Natural killer cell (primary cell): Measurements from ENCODE around the gene SRC. TPM values are rescaled to one million over a fixed set of nuclear protein-coding genes. Genes with fewer than 3 reads are reported as not detected.
A peak's percentile ranks its signal among the peaks of the same experiment; 100 is the strongest.

Experiments used
- ATAC-seq, 3 donors: fragments of 150-1000 bp in 2 of 3; fragments of 200-7000 bp in 1 of 3; cut with Tn5 transposase; 1 replicate in 1 of 3; 2 replicates in 2 of 3; pipeline ENCODE4 v1.10.0; 2021; ENCODE audit warnings: mild to moderate bottlenecking in 2 of 3, moderate library complexity in 2 of 3
- DNase-seq, 2 donors: peaks; one replicate each; pipeline versions ENCODE4 v3.0.0 to v3.0.0-alpha.2; 2013 to 2021; ENCODE audit warnings: mixed read lengths in 1 of 2
- H3K27ac ChIP-seq: one replicate; pipeline ENCODE4 v1.5.1; 2013; ENCODE audit warnings: mild to moderate bottlenecking, low read length
- H3K27me3 ChIP-seq: one replicate; pipeline ENCODE4 v1.6.1; 2013; ENCODE audit warnings: low read length; ENCODE audit not compliant: control insufficient read depth, insufficient read depth
- H3K36me3 ChIP-seq: one replicate; pipeline ENCODE4 v1.6.1; 2013; ENCODE audit warnings: low read length; ENCODE audit not compliant: control insufficient read depth, insufficient read depth
- H3K4me1 ChIP-seq: one replicate; pipeline ENCODE4 v1.6.1; 2013; ENCODE audit warnings: low read length; ENCODE audit not compliant: control insufficient read depth, insufficient read depth
- H3K4me3 ChIP-seq: one replicate; pipeline ENCODE4 v1.5.1; 2013; ENCODE audit warnings: low read length
- H3K9me3 ChIP-seq: one replicate; pipeline ENCODE4 v1.6.1; 2013; ENCODE audit warnings: low read length; ENCODE audit not compliant: control insufficient read depth, insufficient read depth
- H3K27ac Mint-ChIP-seq, 2 donors: one replicate each; pipeline ENCODE4 v1.8.0; 2022; ENCODE audit warnings: mild to moderate bottlenecking in 2 of 2, mixed read lengths in 2 of 2, moderate library complexity in 1 of 2
- H3K27me3 Mint-ChIP-seq, 2 donors: one replicate each; pipeline ENCODE4 v1.8.0; 2022; ENCODE audit warnings: low read depth in 2 of 2, mixed read lengths in 2 of 2
- H3K36me3 Mint-ChIP-seq: one replicate; pipeline ENCODE4 v1.8.0; 2022; ENCODE audit warnings: mixed read lengths
- H3K4me1 Mint-ChIP-seq, 2 donors: one replicate each; pipeline ENCODE4 v1.8.0; 2022; ENCODE audit warnings: mixed read lengths in 2 of 2
- H3K4me3 Mint-ChIP-seq: one replicate; pipeline ENCODE4 v1.8.0; 2022; ENCODE audit warnings: mild to moderate bottlenecking, moderate library complexity, mixed read lengths
- H3K9me3 Mint-ChIP-seq, 2 donors: one replicate each; pipeline ENCODE4 v1.8.0; 2022; ENCODE audit warnings: mixed read lengths in 2 of 2
- WGBS: methylation state at CpG from one replicate; pipeline ENCODE4 v1.1.7; 2013; ENCODE audit warnings: missing lambda C conversion rate; ENCODE audit not compliant: insufficient coverage; 5-methylcytosine and 5-hydroxymethylcytosine counted together
- intact Hi-C: fragments of 100-400 bp; cut with micrococcal nuclease; formaldehyde crosslinking; loops from one replicate; pipeline ENCODE4 v1.14.2; 2022
- total RNA-seq, 4 donors: library from RNA; stranded (reverse); fragments of 120-200 nt in 1 of 4; gene quantifications; one replicate each; pipeline versions ENCODE4 v1.2.3 to v1.2.4, GENCODE V29; 2013 to 2022
- TF ChIP-seq, protein P1 (sequence below): fragments of 200-600 bp; IDR thresholded peaks from one replicate; pipeline ENCODE4 v1.8.0; 2022; ENCODE audit warnings: antibody characterized with exemption

SRC gene
- total RNA-seq, 3 donors from 2014 or later (not counting 1 experiment from before 2014, with no cell fraction given), result 2.3 to 15.6 (median 10.5) TPM

- no peaks in the 10 kb centered on the region for H3K9me3 Mint-ChIP-seq
- H3K27me3 Mint-ChIP-seq, result no peaks in the 10 kb centered on the region
- H3K36me3 Mint-ChIP-seq, result no peaks in the 10 kb centered on the region
- H3K4me1 Mint-ChIP-seq, result peaks cover 0 to 12% of the 10 kb centered on the region in 2 donors
- WGBS, result 95% methylated on average over 20 of the region's 21 CpGs
- Histone ChIP-seq H3K4me3 (no peak overlapping the region), H3K4me1 (peaks cover 4% of the 10 kb centered on the region), H3K9me3 (no peaks in the 10 kb centered on the region), H3K36me3 (no peaks in the 10 kb centered on the region), H3K27ac (no peak overlapping the region), H3K27me3 (no peaks in the 10 kb centered on the region)
- TF ChIP-seq, protein P1, sequence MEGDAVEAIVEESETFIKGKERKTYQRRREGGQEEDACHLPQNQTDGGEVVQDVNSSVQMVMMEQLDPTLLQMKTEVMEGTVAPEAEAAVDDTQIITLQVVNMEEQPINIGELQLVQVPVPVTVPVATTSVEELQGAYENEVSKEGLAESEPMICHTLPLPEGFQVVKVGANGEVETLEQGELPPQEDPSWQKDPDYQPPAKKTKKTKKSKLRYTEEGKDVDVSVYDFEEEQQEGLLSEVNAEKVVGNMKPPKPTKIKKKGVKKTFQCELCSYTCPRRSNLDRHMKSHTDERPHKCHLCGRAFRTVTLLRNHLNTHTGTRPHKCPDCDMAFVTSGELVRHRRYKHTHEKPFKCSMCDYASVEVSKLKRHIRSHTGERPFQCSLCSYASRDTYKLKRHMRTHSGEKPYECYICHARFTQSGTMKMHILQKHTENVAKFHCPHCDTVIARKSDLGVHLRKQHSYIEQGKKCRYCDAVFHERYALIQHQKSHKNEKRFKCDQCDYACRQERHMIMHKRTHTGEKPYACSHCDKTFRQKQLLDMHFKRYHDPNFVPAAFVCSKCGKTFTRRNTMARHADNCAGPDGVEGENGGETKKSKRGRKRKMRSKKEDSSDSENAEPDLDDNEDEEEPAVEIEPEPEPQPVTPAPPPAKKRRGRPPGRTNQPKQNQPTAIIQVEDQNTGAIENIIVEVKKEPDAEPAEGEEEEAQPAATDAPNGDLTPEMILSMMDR, result no peak
- intact Hi-C loops, result no loop called here
- no peak for DNase-seq
- ATAC-seq, result no peak
- H3K27ac Mint-ChIP-seq, result no peak overlapping the region
- H3K4me3 Mint-ChIP-seq, result no peak overlapping the region
These were observed 18.3 kb downstream of the SRC start for GRCh38 chr20:37364013-37364926.

- TF ChIP-seq, protein P1, result no peak
- no peaks in the 10 kb centered on the region for H3K9me3 ChIP-seq
- DNase-seq (no peak), ATAC-seq (no peak)
- Mint-ChIP-seq H3K4me3 (no peak overlapping the region), H3K27me3 (no peaks in the 10 kb centered on the region), H3K36me3 (no peaks in the 10 kb centered on the region), H3K4me1 (peaks cover 0 to 12% of the 10 kb centered on the region in 2 donors), H3K9me3 (no peaks in the 10 kb centered on the region), H3K27ac (no peak overlapping the region)
- H3K4me1 ChIP-seq, result peaks cover 4% of the 10 kb centered on the region
- no peak overlapping the region for H3K4me3 ChIP-seq
- no peaks in the 10 kb centered on the region for H3K36me3 ChIP-seq
- H3K27me3 ChIP-seq, result no peaks in the 10 kb centered on the region
- no peak overlapping the region for H3K27ac ChIP-seq
- WGBS, result 93% methylated on average over 3 of the region's 3 CpGs
- intact Hi-C loops, result no loop called here
These were observed 19.0 kb downstream of the SRC start for GRCh38 chr20:37364927-37365272.

DNA sequence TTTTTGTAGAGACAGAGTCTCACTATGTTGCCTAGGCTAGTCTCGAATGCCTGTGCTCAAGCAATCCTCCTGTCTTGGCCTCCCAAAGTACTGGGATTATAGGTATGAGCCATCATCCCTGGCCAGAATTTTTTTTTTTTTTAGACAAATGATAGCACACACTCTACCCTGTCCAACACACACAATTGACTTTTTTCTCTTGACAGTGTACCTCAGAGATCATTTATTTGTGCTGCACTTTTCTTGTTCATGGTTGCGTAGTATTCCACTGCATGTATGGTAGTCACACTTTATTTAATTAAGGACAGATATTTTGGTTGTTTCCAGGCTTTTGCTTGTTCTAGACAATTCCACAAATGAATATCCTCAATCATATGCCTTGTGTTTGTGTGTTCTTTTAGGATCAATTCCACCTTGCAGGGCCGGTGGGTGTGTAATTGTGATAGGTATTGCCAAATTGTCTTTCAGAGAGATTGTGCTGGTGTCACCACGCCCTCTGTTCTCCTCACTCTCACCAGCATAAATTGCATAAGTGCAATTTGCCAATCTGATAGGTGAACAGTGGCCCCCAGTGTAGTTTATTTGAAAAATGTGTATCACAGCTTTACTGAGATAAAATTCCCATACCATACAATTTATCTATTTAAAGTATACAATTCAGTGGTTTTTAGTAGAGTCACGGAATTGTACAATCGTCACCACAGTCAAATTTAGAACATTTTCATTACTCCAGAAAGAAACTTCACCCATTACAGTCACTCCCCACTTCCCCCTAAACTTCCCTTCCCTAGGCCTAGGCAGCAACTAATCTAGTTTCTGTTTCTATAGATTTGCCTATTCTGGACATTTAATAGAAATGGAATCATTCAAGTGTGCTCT lies 20.1 kb downstream of the SRC start:
- H3K9me3 ChIP-seq, result no peaks in the 10 kb centered on the region
- Mint-ChIP-seq H3K4me1 (peaks cover 0 to 12% of the 10 kb centered on the region in 2 donors), H3K27ac (peak overlapping the region in 1 of 2 donors; percentile 77), H3K4me3 (no peak overlapping the region), H3K9me3 (no peaks in the 10 kb centered on the region), H3K36me3 (no peaks in the 10 kb centered on the region), H3K27me3 (no peaks in the 10 kb centered on the region)
- TF ChIP-seq, protein P1, result no peak
- H3K27me3 ChIP-seq, result no peaks in the 10 kb centered on the region
- 69% methylated on average over 3 of the region's 6 CpGs for WGBS
- intact Hi-C loops, result no loop called here
- DNase-seq, result no peak
- H3K36me3 ChIP-seq, result no peaks in the 10 kb centered on the region
- H3K4me3 ChIP-seq, result no peak overlapping the region
- ATAC-seq, result no peak
- H3K27ac ChIP-seq, result peak overlapping the region; percentile 43
- H3K4me1 ChIP-seq, result peaks cover 4% of the 10 kb centered on the region
